GM19099 (cell line): Measurements from ENCODE around the gene POMT2.

Experiments
- POLR2A ChIP-seq: IDR thresholded peaks from 3 replicates; pipeline ENCODE4 v1.6.1; 2011; ENCODE audit warnings: low read depth; ENCODE audit not compliant: insufficient read length; ENCODE audit errors: extremely low read depth

Gene POMT2

GRCh38 chr14:77311217-77311616 is 9.5 kb downstream of the POMT2 start:
- TF ChIP-seq POLR2A = no peak

- no peak for TF ChIP-seq POLR2A
Measured at GRCh38 chr14:77310026-77310425, 10.7 kb downstream of the POMT2 start.

GRCh38 chr14:77309131-77309530 is 11.6 kb downstream of the POMT2 start:
- no peak for TF ChIP-seq POLR2A

GRCh38 chr14:77306851-77307496 is 13.7 kb downstream of the POMT2 start:
- no peak for TF ChIP-seq POLR2A

GRCh38 chr14:77306416-77306815 is 14.3 kb downstream of the POMT2 start:
- no peak for TF ChIP-seq POLR2A

- TF ChIP-seq POLR2A = no peak
Measured at GRCh38 chr14:77305696-77306095, 15.0 kb downstream of the POMT2 start.

GRCh38 chr14:77303417-77304156 is 17.1 kb downstream of the POMT2 start:
- TF ChIP-seq POLR2A = no peak

GRCh38 chr14:77302926-77303325 is 17.8 kb downstream of the POMT2 start:
- no peak for TF ChIP-seq POLR2A

- TF ChIP-seq POLR2A = no peak
Measured at GRCh38 chr14:77301103-77301502, 19.6 kb downstream of the POMT2 start.

GRCh38 chr14:77299771-77300170 is 20.9 kb downstream of the POMT2 start:
- no peak for TF ChIP-seq POLR2A

- TF ChIP-seq POLR2A = no peak
Measured at GRCh38 chr14:77296906-77297305, 23.8 kb downstream of the POMT2 start.

- no peak for TF ChIP-seq POLR2A
Measured at GRCh38 chr14:77296155-77296554, 24.5 kb downstream of the POMT2 start.

- no peak for TF ChIP-seq POLR2A
Measured at GRCh38 chr14:77290705-77291104, 30.0 kb downstream of the POMT2 start.

- no peak for TF ChIP-seq POLR2A
Measured at GRCh38 chr14:77286576-77286975, 34.1 kb downstream of the POMT2 start.

GRCh38 chr14:77284466-77284865 is 36.2 kb downstream of the POMT2 start:
- no peak for TF ChIP-seq POLR2A

GRCh38 chr14:77284066-77284465 is 36.6 kb downstream of the POMT2 start:
- TF ChIP-seq POLR2A = no peak
